Activated CD8-positive, alpha-beta memory T cell treated with anti-CD3 and anti-CD28 coated beads for 36 hours (primary cell): ENCODE measurements around the gene CR2. TPM values are rescaled to one million over a fixed set of nuclear protein-coding genes. Genes with fewer than 3 reads are reported as not detected.

Source experiments
- CTCF ChIA-PET: fragments of 350-600 bp; sonication (Branson Sonifier 250); formaldehyde crosslinking; loops from one replicate; lab custom pipeline; 2021; ENCODE audit warnings: antibody characterized with exemption; lab: Charles Lee
- POLR2A ChIA-PET: fragments of 350-600 bp; sonication (Branson Sonifier 250); formaldehyde crosslinking; loops from one replicate; lab custom pipeline; 2021; ENCODE audit warnings: antibody characterized with exemption; lab: Charles Lee
- total RNA-seq, 2 experiments: library from RNA; stranded (reverse); gene quantifications; one replicate each; pipeline ENCODE4 v1.2.3, GENCODE V29; 2021

Gene CR2
- total RNA-seq = under 1 TPM; 0.42 to 0.48 TPM

GRCh38 chr1:207454046-207454964 lies at the start of gene CR2:
Gene CR2 (plus strand): TSS chr1:207454328. CDS start chr1:207454419, 91 bp downstream.
- ChIA-PET POLR2A (interaction anchor here (1.0 kb wide), 1 partner anchor 91 kb away, joined by 3 read pairs; no protein-coding TSS in a partner anchor), CTCF (interaction anchor here (0.8 to 1.7 kb wide), 5 partner anchors 44 to 376 kb away, joined by 3 to 4 read pairs (median 3); no protein-coding TSS in a partner anchor)

- ChIA-PET POLR2A (no interaction called here), CTCF (interaction anchor here (0.5 to 1.4 kb wide), 8 partner anchors 69 to 320 kb away, joined by 3 to 5 read pairs (median 3); partner anchors contain the start of gene CD55)
These were observed 49.1 kb upstream of the CR2 start for GRCh38 chr1:207404849-207405525.

- ChIA-PET POLR2A (no interaction called here), CTCF (interaction anchor here (1.0 to 1.1 kb wide), 2 partner anchors 93 to 133 kb away, joined by 3 to 4 read pairs; no protein-coding TSS in a partner anchor)
These were observed 48.3 kb upstream of the CR2 start for GRCh38 chr1:207405814-207406213.

- ChIA-PET CTCF (no interaction called here), POLR2A (no interaction called here)
These were observed 46.4 kb upstream of the CR2 start for GRCh38 chr1:207407655-207408260.

- ChIA-PET CTCF (interaction anchor here (0.9 kb wide), 1 partner anchor 11 kb away, joined by 3 read pairs; no protein-coding TSS in a partner anchor), POLR2A (no interaction called here)
These were observed 41.3 kb upstream of the CR2 start for GRCh38 chr1:207412845-207413244.

GRCh38 chr1:207414606-207415108 lies 39.5 kb upstream of the CR2 start:
- CTCF ChIA-PET = no interaction called here
- POLR2A ChIA-PET = no interaction called here

GRCh38 chr1:207417076-207417475 lies 37.1 kb upstream of the CR2 start:
- POLR2A ChIA-PET = no interaction called here
- CTCF ChIA-PET = no interaction called here

GRCh38 chr1:207418351-207418750 lies 35.8 kb upstream of the CR2 start:
- ChIA-PET POLR2A (no interaction called here), CTCF (interaction anchor here (1.0 kb wide), 1 partner anchor 81 kb away, joined by 3 read pairs; no protein-coding TSS in a partner anchor)

GRCh38 chr1:207420109-207420508 lies 34.0 kb upstream of the CR2 start:
- POLR2A ChIA-PET = no interaction called here

GRCh38 chr1:207421078-207421477 lies 33.0 kb upstream of the CR2 start:
- ChIA-PET POLR2A (no interaction called here), CTCF (no interaction called here)

More at GRCh38 chr1:207420109-207420508, 34.0 kb upstream of the CR2 start:
- CTCF ChIA-PET = no interaction called here

GRCh38 chr1:207423560-207424292 lies 30.4 kb upstream of the CR2 start:
- POLR2A ChIA-PET = no interaction called here
- CTCF ChIA-PET = no interaction called here

- CTCF ChIA-PET = no interaction called here
These were observed 29.5 kb upstream of the CR2 start for GRCh38 chr1:207424570-207425131.

GRCh38 chr1:207427832-207428585 lies 26.1 kb upstream of the CR2 start:
- POLR2A ChIA-PET = no interaction called here
- CTCF ChIA-PET = interaction anchor here (0.6 kb wide), 1 partner anchor 360 kb away, joined by 4 read pairs; no protein-coding TSS in a partner anchor

More at GRCh38 chr1:207424570-207425131, 29.5 kb upstream of the CR2 start:
- POLR2A ChIA-PET = no interaction called here

GRCh38 chr1:207428783-207429182 lies 25.3 kb upstream of the CR2 start:
- ChIA-PET CTCF (no interaction called here), POLR2A (no interaction called here)

GRCh38 chr1:207429963-207430362 lies 24.2 kb upstream of the CR2 start:
- POLR2A ChIA-PET = no interaction called here
- CTCF ChIA-PET = no interaction called here

GRCh38 chr1:207430602-207431001 lies 23.5 kb upstream of the CR2 start:
- ChIA-PET CTCF (no interaction called here), POLR2A (no interaction called here)

- CTCF ChIA-PET = no interaction called here
- POLR2A ChIA-PET = no interaction called here
These were observed 22.6 kb upstream of the CR2 start for GRCh38 chr1:207431508-207431907.

GRCh38 chr1:207433435-207433834 lies 20.7 kb upstream of the CR2 start:
- POLR2A ChIA-PET = no interaction called here
- CTCF ChIA-PET = no interaction called here
